ENCODE data around the gene FLT1. TPM values are rescaled to one million over a fixed set of nuclear protein-coding genes. Genes with fewer than 3 reads are reported as not detected.

FLT1 gene
- total RNA-seq, 1 donor from 2014 or later: 0.47 TPM

- H3K36me3 ChIP-seq: peaks cover 7% of the 10 kb centered on the region
- H3K9ac ChIP-seq: no peak overlapping the region
- Mint-ChIP-seq H3K27me3 (ENCODE audit: insufficient read depth, low read depth) (peaks cover 3% of the 10 kb centered on the region), H3K4me1 (no peaks in the 10 kb centered on the region), H3K4me3 (no peak overlapping the region), H3K36me3 (peaks cover 37% of the 10 kb centered on the region), H3K27ac (no peak overlapping the region), H3K9me3 (peaks cover 6% of the 10 kb centered on the region)
- peaks cover 7% of the 10 kb centered on the region for H3K4me1 ChIP-seq
- no peaks in the 10 kb centered on the region for H3K27me3 ChIP-seq
- peaks cover 6% of the 10 kb centered on the region for H4K20me1 ChIP-seq (ENCODE audit: low read depth)
- TF ChIP-seq EZH2phosphoT487 (IDR thresholded peaks at IDR 0.05) (no peak), EZH2 (IDR thresholded peaks at IDR 0.05) (no peak), CTCF (IDR thresholded peaks at IDR 0.05) (no peak)
- H3K4me3 ChIP-seq: no peak overlapping the region
- H3K27ac ChIP-seq: no peak overlapping the region
- H3K9me3 ChIP-seq (ENCODE audit: low read depth): no peaks in the 10 kb centered on the region
- H3K4me2 ChIP-seq: no peak overlapping the region
- H3F3A ChIP-seq (ENCODE audit: low read depth): peaks cover 7% of the 10 kb centered on the region
- H2AFZ ChIP-seq (replicated peaks): no peak overlapping the region
- no peak for DNase-seq (ENCODE audit: low spot score)
- peaks cover 32% of the 10 kb centered on the region for H3K79me2 ChIP-seq (ENCODE audit: low read depth)
Measured at GRCh38 chr13:28252547-28252946, 242.4 kb downstream of the FLT1 start.

GRCh38 chr13:28251466-28251865 is 243.5 kb downstream of the FLT1 start:
- H3K27me3 ChIP-seq: no peaks in the 10 kb centered on the region
- Mint-ChIP-seq H3K27ac (no peak overlapping the region), H3K27me3 (ENCODE audit: insufficient read depth, low read depth) (peaks cover 3% of the 10 kb centered on the region), H3K9me3 (peaks cover 12% of the 10 kb centered on the region), H3K36me3 (peaks cover 38% of the 10 kb centered on the region), H3K4me1 (no peaks in the 10 kb centered on the region), H3K4me3 (no peak overlapping the region)
- peaks cover 7% of the 10 kb centered on the region for H3K36me3 ChIP-seq
- peaks cover 6% of the 10 kb centered on the region for H3F3A ChIP-seq (ENCODE audit: low read depth)
- DNase-seq (ENCODE audit: low spot score): no peak
- peaks cover 6% of the 10 kb centered on the region for H4K20me1 ChIP-seq (ENCODE audit: low read depth)
- H3K9me3 ChIP-seq (ENCODE audit: low read depth): no peaks in the 10 kb centered on the region
- H3K4me3 ChIP-seq: no peak overlapping the region
- peaks cover 7% of the 10 kb centered on the region for H3K4me1 ChIP-seq
- no peak overlapping the region for H3K27ac ChIP-seq
- H2AFZ ChIP-seq (replicated peaks): no peak overlapping the region
- H3K4me2 ChIP-seq: no peak overlapping the region
- no peak overlapping the region for H3K9ac ChIP-seq
- TF ChIP-seq EZH2 (IDR thresholded peaks at IDR 0.05) (no peak), EZH2phosphoT487 (IDR thresholded peaks at IDR 0.05) (no peak), CTCF (IDR thresholded peaks at IDR 0.05) (no peak)
- peaks cover 33% of the 10 kb centered on the region for H3K79me2 ChIP-seq (ENCODE audit: low read depth)

GRCh38 chr13:28250542-28250941 is 244.4 kb downstream of the FLT1 start:
- no peak overlapping the region for H3K4me2 ChIP-seq
- TF ChIP-seq CTCF (IDR thresholded peaks at IDR 0.05): no peak
- TF ChIP-seq EZH2phosphoT487 (IDR thresholded peaks at IDR 0.05): no peak
- TF ChIP-seq EZH2 (IDR thresholded peaks at IDR 0.05): no peak
- peaks cover 12% of the 10 kb centered on the region for H3K9me3 Mint-ChIP-seq
- no peaks in the 10 kb centered on the region for H3K27me3 ChIP-seq
- no peak overlapping the region for H3K27ac Mint-ChIP-seq
- peaks cover 40% of the 10 kb centered on the region for H3K36me3 Mint-ChIP-seq
- H3K27me3 Mint-ChIP-seq (ENCODE audit: insufficient read depth, low read depth): peaks cover 3% of the 10 kb centered on the region
- no peak overlapping the region for H3K4me3 Mint-ChIP-seq
- no peak overlapping the region for H3K9ac ChIP-seq
- peaks cover 32% of the 10 kb centered on the region for H3K79me2 ChIP-seq (ENCODE audit: low read depth)
- no peaks in the 10 kb centered on the region for H3K36me3 ChIP-seq
- H3F3A ChIP-seq (ENCODE audit: low read depth): no peaks in the 10 kb centered on the region
- peaks cover 6% of the 10 kb centered on the region for H4K20me1 ChIP-seq (ENCODE audit: low read depth)
- H3K9me3 ChIP-seq (ENCODE audit: low read depth): no peaks in the 10 kb centered on the region
- no peak for DNase-seq (ENCODE audit: low spot score)
- no peak overlapping the region for H3K4me3 ChIP-seq
- no peak overlapping the region for H3K27ac ChIP-seq
- peaks cover 7% of the 10 kb centered on the region for H3K4me1 ChIP-seq
- no peak overlapping the region for H2AFZ ChIP-seq (replicated peaks)
- no peaks in the 10 kb centered on the region for H3K4me1 Mint-ChIP-seq

Other genes starting within 250 kb of the FLT1 start
- 66.6 and 98.9 TPM in 2 replicates for gene POMP, start 164.0 kb upstream of the FLT1 start, total RNA-seq (ENCODE audit: low replicate concordance)
- gene SLC46A3, start 223.8 kb upstream of the FLT1 start, total RNA-seq (ENCODE audit: low replicate concordance): 0.06 TPM in 1 of 2 replicates, not detected in the other

Measured in neural progenitor cell (in vitro differentiated cells).